GM10266 (cell line): Measurements from ENCODE around the gene FITM1.

Experiments
- DNase-seq: peaks from one replicate; pipeline ENCODE4 v3.0.0; 2012; ENCODE audit errors: extremely low spot score
- CTCF ChIP-seq: IDR thresholded peaks from 2 replicates; pipeline ENCODE4 v1.5.1; 2012; ENCODE audit warnings: mild to moderate bottlenecking, low read depth; ENCODE audit not compliant: control insufficient read depth, insufficient read depth; ENCODE audit errors: missing control alignments

The FITM1 gene

GRCh38 chr14:24150993-24151392 is 20.5 kb downstream of the FITM1 start:
- DNase-seq: no peak

GRCh38 chr14:24151404-24152080 is 21.1 kb downstream of the FITM1 start:
- TF ChIP-seq CTCF: no peak

More at GRCh38 chr14:24150993-24151392, 20.5 kb downstream of the FITM1 start:
- no peak for TF ChIP-seq CTCF

GRCh38 chr14:24155100-24155499 is 24.6 kb downstream of the FITM1 start:
- TF ChIP-seq CTCF: no peak
- no peak for DNase-seq

More at GRCh38 chr14:24151404-24152080, 21.1 kb downstream of the FITM1 start:
- DNase-seq: no peak

GRCh38 chr14:24156840-24157239 is 26.4 kb downstream of the FITM1 start:
- no peak for TF ChIP-seq CTCF
- DNase-seq: no peak

- TF ChIP-seq CTCF: no peak
- DNase-seq: no peak
These were observed 26.9 kb downstream of the FITM1 start for GRCh38 chr14:24157331-24157730.

- no peak for TF ChIP-seq CTCF
These were observed 29.5 kb downstream of the FITM1 start for GRCh38 chr14:24159777-24160498.

GRCh38 chr14:24160499-24160849 is 30.0 kb downstream of the FITM1 start:
- no peak for DNase-seq
- TF ChIP-seq CTCF: no peak

More at GRCh38 chr14:24159777-24160498, 29.5 kb downstream of the FITM1 start:
- DNase-seq: no peak
